Islet precursor cell (in vitro differentiated cells): ENCODE results near the gene IL34.
A peak's percentile ranks its signal among the peaks of the same experiment; 100 is the strongest.

Experiments used
- DNase-seq: peaks from one replicate; pipeline ENCODE4 v3.0.0-alpha.2; 2018

The IL34 gene

GRCh38 chr16:70703835-70704381 is 57.5 kb downstream of the IL34 start:
- DNase-seq, result no peak

- DNase-seq, result no peak
These were observed 58.2 kb downstream of the IL34 start for GRCh38 chr16:70704586-70704985.

- no peak for DNase-seq
These were observed 58.7 kb downstream of the IL34 start for GRCh38 chr16:70705056-70705455.

- DNase-seq, result peak; percentile 77
These were observed 60.6 kb downstream of the IL34 start for GRCh38 chr16:70706948-70707465.

- DNase-seq, result no peak
These were observed 62.2 kb downstream of the IL34 start for GRCh38 chr16:70708366-70709246.

GRCh38 chr16:70709457-70709856 is 63.1 kb downstream of the IL34 start:
- no peak for DNase-seq

GRCh38 chr16:70709942-70710341 is 63.6 kb downstream of the IL34 start:
- DNase-seq, result no peak
